Measurements from ENCODE around the gene POLRMT. TPM values are rescaled to one million over a fixed set of nuclear protein-coding genes. Genes with fewer than 3 reads are reported as not detected.

Gene POLRMT
- total and polyA plus RNA-seq, 4 donors, result 16.0 to 41.4 (median 35.1) TPM

- TF ChIP-seq REST (IDR thresholded peaks at IDR 0.05) (no peak), ATF3 (IDR thresholded peaks at IDR 0.05) (no peak), SP1 (IDR thresholded peaks at IDR 0.05) (peak; percentile 20), GABPA (IDR thresholded peaks at IDR 0.05 in 1 of 2, conservative IDR thresholded peaks at IDR 0.05 in 1 of 2) (no peak), EGR1 (IDR thresholded peaks at IDR 0.05; ENCODE audit: low read depth in 2 of 2) (no peak), JUND (IDR thresholded peaks at IDR 0.05) (no peak)
Observed at GRCh38 chr19:664913-665443, 31.6 kb upstream of the POLRMT start (continued).

- Histone ChIP-seq H3K9ac (ENCODE audit: low read depth in 1 of 2, low read length in 2 of 2) (peak overlapping the region; percentile 21 to 69), H3K4me3 (ENCODE audit: low read depth in 1 of 3, low read length in 3 of 3) (peak overlapping the region; percentile 49 to 78 (median 60)), H3K27me3 (ENCODE audit: control insufficient read depth in 4 of 4, insufficient read depth in 4 of 4, low read length in 3 of 4) (no peaks in the 10 kb centered on the region), H3K9me3 (ENCODE audit: control insufficient read depth in 4 of 4, low read length in 3 of 4) (no peaks in the 10 kb centered on the region), H3K36me3 (ENCODE audit: control insufficient read depth in 4 of 4, insufficient read depth in 3 of 4, low read depth in 1 of 4, low read length in 3 of 4) (no peaks in the 10 kb centered on the region), H3K4me1 (ENCODE audit: control insufficient read depth in 4 of 4, insufficient read depth in 4 of 4, low read length in 3 of 4) (peaks cover 12 to 50% (median 34%) of the 10 kb centered on the region in 4 donors), H3K27ac (ENCODE audit: low read depth in 1 of 2, low read length in 2 of 2) (peak overlapping the region; percentile 94 to 95)
- no peak for TF ChIP-seq FOXA2 (IDR thresholded peaks at IDR 0.05)
- peak; percentile 36 to 44 for TF ChIP-seq HNF4A (conservative IDR thresholded peaks at IDR 0.05)
- no peak for TF ChIP-seq GABPA (IDR thresholded peaks at IDR 0.05 in 1 of 2, conservative IDR thresholded peaks at IDR 0.05 in 1 of 2)
- TF ChIP-seq ATF3 (IDR thresholded peaks at IDR 0.05), result no peak
- TF ChIP-seq YY1 (IDR thresholded peaks at IDR 0.05), result no peak
- no peak for TF ChIP-seq RAD21 (IDR thresholded peaks at IDR 0.05)
- no peak for TF ChIP-seq FOXA1 (IDR thresholded peaks at IDR 0.05)
- no peak for TF ChIP-seq SP1 (IDR thresholded peaks at IDR 0.05)
- TF ChIP-seq ZBTB33 (IDR thresholded peaks at IDR 0.05), result no peak
- TF ChIP-seq JUND (IDR thresholded peaks at IDR 0.05), result no peak
- TF ChIP-seq NR2F2 (IDR thresholded peaks at IDR 0.05), result peak; percentile 42
- TF ChIP-seq CTCF (IDR thresholded peaks at IDR 0.05; ENCODE audit: low read depth, low read length, missing input control), result no peak
- no peak for TF ChIP-seq HNF4G (IDR thresholded peaks at IDR 0.05)
- no peak for TF ChIP-seq EGR1 (IDR thresholded peaks at IDR 0.05; ENCODE audit: low read depth in 2 of 2)
- peak; percentile 31 to 51 for TF ChIP-seq RXRA (IDR thresholded peaks at IDR 0.05)
- TF ChIP-seq TAF1 (conservative IDR thresholded peaks at IDR 0.05), result no peak
- TF ChIP-seq REST (IDR thresholded peaks at IDR 0.05), result no peak
- TF ChIP-seq MAX (IDR thresholded peaks at IDR 0.05), result no peak
- no peak for DNase-seq (ENCODE audit: low spot score)
- WGBS, result 24% methylated on average over 18 of the region's 18 CpGs
Observed at GRCh38 chr19:663682-664117, 30.4 kb upstream of the POLRMT start.

Data from liver (tissue), 9 donors.